H1 (cell line): ENCODE measurements around the gene NCAM1. TPM values are rescaled to one million over a fixed set of nuclear protein-coding genes. Genes with fewer than 3 reads are reported as not detected.

Experiments
- CTCF ChIA-PET: fragments of 300-600 bp; sonication (Branson Sonifier 250); formaldehyde crosslinking; loops from one replicate; lab custom pipeline; 2021; ENCODE audit not compliant: partially characterized antibody; lab: Charles Lee
- POLR2A ChIA-PET: fragments of 300-600 bp; sonication (Branson Sonifier 250); formaldehyde crosslinking; loops from one replicate; lab custom pipeline; 2021; ENCODE audit warnings: inconsistent platforms; ENCODE audit not compliant: partially characterized antibody; lab: Charles Lee
- DNase-seq, 2 experiments: peaks; one replicate each; pipeline versions ENCODE4 v3.0.0 to v3.0.0-alpha.2; 2010 to 2022; ENCODE audit warnings: low spot score in 2 of 2, low read depth in 1 of 2, mixed read lengths in 1 of 2
- FAIRE-seq: peaks from 2 replicates; lab custom pipeline; 2011; peaks lifted over from hg19 to GRCh38; lab: Jason Lieb, UNC
- H2AFZ ChIP-seq: 2 replicates; pipeline ENCODE4 v1.8.1; 2012; ENCODE audit warnings: low read length, inconsistent platforms
- H2AK5ac ChIP-seq: 2 replicates; pipeline ENCODE4 v1.6.1; 2013; ENCODE audit warnings: low read depth, low read length
- H2BK120ac ChIP-seq: replicated peaks from 2 replicates; pipeline ENCODE3; 2013; ENCODE audit warnings: low read depth, low read length, inconsistent platforms
- H2BK12ac ChIP-seq: 2 replicates; pipeline ENCODE4 v1.6.1; 2013; ENCODE audit warnings: low read depth, low read length
- H2BK15ac ChIP-seq: 2 replicates; pipeline ENCODE4 v1.6.1; 2013; ENCODE audit warnings: low read length
- H2BK20ac ChIP-seq: 2 replicates; pipeline ENCODE4 v1.6.1; 2013; ENCODE audit warnings: low read length
- H2BK5ac ChIP-seq: 2 replicates; pipeline ENCODE4 v1.6.1; 2013; ENCODE audit warnings: low read depth, low read length
- H3K14ac ChIP-seq: 2 replicates; pipeline ENCODE4 v1.6.1; 2013; ENCODE audit warnings: inconsistent platforms; ENCODE audit not compliant: insufficient read length
- H3K18ac ChIP-seq: 2 replicates; pipeline ENCODE4 v1.6.1; 2013; ENCODE audit warnings: low read length; ENCODE audit errors: extremely low read depth
- H3K23ac ChIP-seq: 2 replicates; pipeline ENCODE4 v1.6.1; 2013; ENCODE audit warnings: inconsistent platforms; ENCODE audit not compliant: insufficient read length
- H3K23me2 ChIP-seq: 2 replicates; pipeline ENCODE4 v1.6.1; 2013; ENCODE audit warnings: low read depth, low read length
- H3K27ac ChIP-seq: 2 replicates; pipeline ENCODE4 v1.6.1; 2011; ENCODE audit warnings: low read depth, low read length, inconsistent platforms
- H3K27me3 ChIP-seq, 4 experiments: replicated peaks in 1 of 4; 1 replicate in 1 of 4; 2 replicates in 3 of 4; pipeline versions ENCODE4 v1.6.1 to v1.8.1; 2011 to 2013; ENCODE audit warnings: low read length in 3 of 4, mild to moderate bottlenecking in 3 of 4, inconsistent platforms in 2 of 4, mixed read lengths in 2 of 4, moderate library complexity in 1 of 4; ENCODE audit not compliant: control insufficient read depth in 3 of 4, insufficient read depth in 3 of 4; ENCODE audit errors: extremely low read depth in 1 of 4
- H3K36me3 ChIP-seq, 4 experiments: 2 replicates each; pipeline versions ENCODE4 v1.6.1 to v1.8.1; 2011 to 2013; ENCODE audit warnings: mild to moderate bottlenecking in 4 of 4, low read length in 3 of 4, moderate library complexity in 2 of 4, control low read depth in 1 of 4, inconsistent platforms in 1 of 4; ENCODE audit not compliant: insufficient read depth in 4 of 4, control insufficient read depth in 2 of 4
- H3K4ac ChIP-seq: replicated peaks from 2 replicates; pipeline ENCODE3; 2013; ENCODE audit warnings: low read length, low read depth, mixed read lengths, inconsistent platforms; ENCODE audit not compliant: insufficient read length
- H3K4me1 ChIP-seq, 4 experiments: replicated peaks in 1 of 4; 1 replicate in 1 of 4; 2 replicates in 3 of 4; pipeline versions ENCODE4 v1.6.1 to v1.8.1; 2011 to 2013; ENCODE audit warnings: low read length in 3 of 4, inconsistent platforms in 2 of 4, mixed read lengths in 1 of 4; ENCODE audit not compliant: insufficient read depth in 4 of 4, control insufficient read depth in 3 of 4
- H3K4me2 ChIP-seq, 2 experiments: 2 replicates each; pipeline versions ENCODE4 v1.6.1 to v1.8.1; 2011 to 2013; ENCODE audit warnings: low read depth in 2 of 2, low read length in 2 of 2, control low read depth in 1 of 2, inconsistent platforms in 1 of 2, mild to moderate bottlenecking in 1 of 2; ENCODE audit not compliant: insufficient read depth in 1 of 2
- H3K4me3 ChIP-seq, 4 experiments: fragments of 200-600, 300-600 bp in 1 of 4; sonication (generic), shearing (Covaris generic), sonication (Bioruptor Twin) in 1 of 4; 2 replicates each; pipeline versions ENCODE4 v1.5.1 to v1.8.1; 2011 to 2016; ENCODE audit warnings: low read length in 4 of 4, low read depth in 3 of 4, control low read depth in 2 of 4, inconsistent platforms in 2 of 4, mild to moderate bottlenecking in 2 of 4, mixed read lengths in 1 of 4, moderate library complexity in 1 of 4; ENCODE audit not compliant: insufficient read depth in 2 of 4; ENCODE audit errors: extremely low read depth in 1 of 4
- H3K56ac ChIP-seq: replicated peaks from 2 replicates; pipeline ENCODE3; 2013; ENCODE audit warnings: low read depth, mild to moderate bottlenecking, mixed read lengths, low read length, inconsistent platforms; ENCODE audit not compliant: insufficient read length
- H3K79me1 ChIP-seq: 2 replicates; pipeline ENCODE4 v1.6.1; 2013; ENCODE audit warnings: low read depth, low read length, control low read depth
- H3K79me2 ChIP-seq, 2 experiments: 2 replicates each; pipeline versions ENCODE4 v1.6.1 to v1.8.1; 2012 to 2013; ENCODE audit warnings: low read length in 2 of 2, mild to moderate bottlenecking in 2 of 2, inconsistent platforms in 1 of 2; ENCODE audit not compliant: insufficient read depth in 2 of 2, control insufficient read depth in 1 of 2
- H3K9ac ChIP-seq, 4 experiments: replicated peaks in 1 of 4; 1 replicate in 1 of 4; 2 replicates in 3 of 4; pipeline versions ENCODE4 v1.6.1 to v1.8.1; 2011 to 2013; ENCODE audit warnings: low read depth in 3 of 4, low read length in 3 of 4, control low read depth in 2 of 4, mild to moderate bottlenecking in 2 of 4, moderate library complexity in 2 of 4, inconsistent platforms in 1 of 4; ENCODE audit errors: extremely low read depth in 1 of 4
- H3K9me3 ChIP-seq, 2 experiments: 2 replicates each; pipeline versions ENCODE4 v1.6.1 to v1.8.1; 2012 to 2013; ENCODE audit warnings: mild to moderate bottlenecking in 2 of 2, moderate library complexity in 2 of 2, control low read depth in 1 of 2, inconsistent platforms in 1 of 2, low read depth in 1 of 2, low read length in 1 of 2, mixed read lengths in 1 of 2; ENCODE audit not compliant: insufficient read depth in 2 of 2
- H4K20me1 ChIP-seq, 2 experiments: replicated peaks in 1 of 2; 2 replicates each; pipeline versions ENCODE3 to v1.8.1; 2011 to 2013; ENCODE audit warnings: inconsistent platforms in 2 of 2, low read length in 2 of 2, mild to moderate bottlenecking in 1 of 2; ENCODE audit not compliant: insufficient read depth in 2 of 2, control insufficient read depth in 1 of 2
- H4K5ac ChIP-seq: 2 replicates; pipeline ENCODE4 v1.6.1; 2013; ENCODE audit warnings: low read length, low read depth, mixed read lengths, inconsistent platforms; ENCODE audit not compliant: insufficient read length
- H4K8ac ChIP-seq: 2 replicates; pipeline ENCODE4 v1.8.0; 2013; ENCODE audit warnings: mild to moderate bottlenecking, moderate library complexity, low read length, inconsistent platforms; ENCODE audit not compliant: insufficient read depth; ENCODE audit errors: extremely low read depth
- H4K91ac ChIP-seq: replicated peaks from 2 replicates; pipeline ENCODE3; 2013; ENCODE audit warnings: low read length, mixed read lengths, inconsistent platforms; ENCODE audit not compliant: insufficient read length
- ASH2L ChIP-seq: fragments of 200-600, 300-600 bp; sonication (generic); IDR thresholded peaks from one replicate; pipeline ENCODE4 v1.7.1; 2017; ENCODE audit warnings: low read length
- FOSL1 ChIP-seq: IDR thresholded peaks from 2 replicates; pipeline ENCODE4 v1.6.1; 2011; ENCODE audit warnings: mild to moderate bottlenecking, low read depth, low read length, moderate library complexity; ENCODE audit not compliant: insufficient read depth
- JUN ChIP-seq: IDR thresholded peaks from 2 replicates; pipeline ENCODE4 v1.6.1; 2011; ENCODE audit warnings: low read depth, mild to moderate bottlenecking, improper control_type of control experiment, low read length
- KDM5A ChIP-seq: fragments of 200-600 bp; IDR thresholded peaks from 2 replicates; pipeline ENCODE4 v1.7.1; 2012; ENCODE audit warnings: mild to moderate bottlenecking, low read length, inconsistent platforms, mixed read lengths
- WGBS, 2 experiments: shearing (Covaris generic) in 1 of 2; methylation state at CpG; one replicate each; pipeline versions ENCODE4 v1.1.6 to v1.1.7; 2013 to 2015; ENCODE audit warnings: low lambda C conversion rate in 2 of 2, mixed read lengths in 2 of 2, inconsistent platforms in 1 of 2, low coverage in 1 of 2, missing lambda C conversion rate in 1 of 2; ENCODE audit not compliant: insufficient replicate concordance in 2 of 2, insufficient coverage in 1 of 2, insufficient read length in 1 of 2; ENCODE audit errors: extremely low coverage in 1 of 2, missing lambda C conversion rate in 1 of 2; 5-methylcytosine and 5-hydroxymethylcytosine counted together
- polyA plus RNA-seq, 7 experiments: library from polyadenylated mRNA; depleted of rRNA in 3 of 7; stranded (reverse) in 5 of 7; unstranded in 2 of 7; fragments of >200 nt in 5 of 7; fragments of 200-250 nt in 2 of 7; gene quantifications; 1 replicate in 5 of 7; 2 replicates in 1 of 7; 4 replicates in 1 of 7; pipeline versions ENCODE4 v1.2.1 to v1.2.3, GENCODE V29; 2011 to 2013; ENCODE audit warnings: missing spikeins in 2 of 7, mixed read lengths in 2 of 7
- total RNA-seq: library from RNA; stranded (reverse); fragmentation: NEBNext Ultra II Directional; extraction: Animal tissue kit (Norgen Biotek cat#: 25700); gene quantifications from 2 replicates; pipeline ENCODE4 v1.2.1, GENCODE V29; 2021

The NCAM1 gene
- total and polyA plus RNA-seq, 2 of the 8 experiments (the other 6 are each of a cell fraction or from before 2014, with no cell fraction given), result 3.1 to 4.3 TPM

DNA sequence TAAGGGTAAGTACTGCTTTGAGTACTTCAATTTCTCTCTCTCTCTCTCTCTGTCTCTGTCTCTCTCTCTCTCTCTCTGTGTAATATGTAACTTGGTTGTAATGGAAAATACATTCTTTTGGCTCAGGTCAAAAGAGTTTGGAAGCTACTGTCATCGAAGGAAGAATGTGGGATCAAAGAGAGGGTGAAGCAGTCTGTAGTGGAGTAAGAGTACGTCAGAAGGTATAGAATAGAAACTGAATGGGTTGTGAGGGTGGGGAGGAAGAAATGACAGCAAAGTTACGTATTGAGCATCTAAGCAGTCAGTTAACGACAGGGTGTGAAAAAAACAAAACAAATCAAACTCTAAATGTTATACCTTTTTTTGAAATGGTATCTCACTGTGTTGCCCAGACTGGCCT is 10.0 kb downstream of the NCAM1 start:
- no peaks in the 10 kb centered on the region for H3K36me3 ChIP-seq
- H2BK20ac ChIP-seq, result no peak overlapping the region
- H3K79me1 ChIP-seq, result no peaks in the 10 kb centered on the region
- no peaks in the 10 kb centered on the region for H4K20me1 ChIP-seq
- CTCF ChIA-PET, result interaction anchor here (1.1 kb wide), 1 partner anchor 51 kb away, joined by 3 read pairs; no protein-coding TSS in a partner anchor
- no peak overlapping the region for H3K4me3 ChIP-seq
- DNase-seq, result no peak
- H3K23me2 ChIP-seq, result no peaks in the 10 kb centered on the region
- no peak overlapping the region for H3K27ac ChIP-seq
- H2AFZ ChIP-seq, result no peak overlapping the region
- no peak overlapping the region for H2BK120ac ChIP-seq
- POLR2A ChIA-PET, result no interaction called here
- no peak overlapping the region for H2BK15ac ChIP-seq
- no peak overlapping the region for H3K9ac ChIP-seq
- no peak overlapping the region for H3K56ac ChIP-seq
- no peak overlapping the region for H4K8ac ChIP-seq
- no peak overlapping the region for H3K4ac ChIP-seq
- H2AK5ac ChIP-seq, result no peak overlapping the region
- no peak overlapping the region for H3K14ac ChIP-seq
- H3K9me3 ChIP-seq, result no peaks in the 10 kb centered on the region
- H2BK12ac ChIP-seq, result no peak overlapping the region
- no peak overlapping the region for H3K23ac ChIP-seq
- H3K18ac ChIP-seq, result no peak overlapping the region
- H2BK5ac ChIP-seq, result no peak overlapping the region
- no peak for FAIRE-seq
- H3K4me2 ChIP-seq, result no peak overlapping the region
- H4K91ac ChIP-seq, result no peak overlapping the region
- H3K27me3 ChIP-seq, result no peaks in the 10 kb centered on the region
- peaks cover 0 to 6% (median 0%) of the 10 kb centered on the region in 4 experiments; a peak in 1 of 7 replicates for H3K4me1 ChIP-seq
- H4K5ac ChIP-seq, result no peak overlapping the region
- WGBS, 2 experiments, result 86% methylated on average over 4 of the region's 4 CpGs; no CpG with 5 or more reads in 1 of the 2 experiments
- H3K79me2 ChIP-seq, result no peaks in the 10 kb centered on the region
- TF ChIP-seq FOSL1 (no peak), ASH2L (no peak), JUN (no peak), KDM5A (no peak)
